ENCODE measurements around the gene IQCE. TPM values are rescaled to one million over a fixed set of nuclear protein-coding genes. Genes with fewer than 3 reads are reported as not detected.
A peak's percentile ranks its signal among the peaks of the same experiment; 100 is the strongest.

The IQCE gene
- polyA plus RNA-seq, 3 donors = 1.8 to 8.4 (median 3.0) TPM

GRCh38 chr7:2524808-2525657 lies 33.7 kb upstream of the IQCE start:
- peaks cover 0 to 2% (median 0%) of the 10 kb centered on the region in 7 donors for H3K9me3 Mint-ChIP-seq
- peaks cover 84% of the 10 kb centered on the region for H3K79me2 ChIP-seq (ENCODE audit: insufficient read depth, low read length)
- H2AFZ ChIP-seq (ENCODE audit: insufficient read depth, low read depth, low read length, poor library complexity, severe bottlenecking) = no peak overlapping the region
- WGBS (ENCODE audit: insufficient coverage) = 90% methylated on average over 43 of the region's 53 CpGs
- peak overlapping the region; percentile 99 to 100 for H3K27ac ChIP-seq (ENCODE audit: low read depth in 1 of 2, low read length in 2 of 2)
- peak overlapping the region in 6 of 7 donors; percentile 25 to 83 (median 52) for H3K27ac Mint-ChIP-seq
- H3K27me3 ChIP-seq (ENCODE audit: control insufficient read depth in 2 of 2, insufficient read depth in 2 of 2, low read length in 2 of 2) = no peaks in the 10 kb centered on the region
- peaks cover 0 to 2% (median 1%) of the 10 kb centered on the region in 3 donors for H3K27me3 Mint-ChIP-seq (ENCODE audit: low read depth in 3 of 3)
- peaks cover 88% of the 10 kb centered on the region for H4K20me1 ChIP-seq (ENCODE audit: insufficient read depth, low read length)
- peaks cover 51 to 66% of the 10 kb centered on the region in 2 donors for H3K36me3 ChIP-seq (replicated peaks in 1 of 2; ENCODE audit: control insufficient read depth in 1 of 2, insufficient read depth in 2 of 2, low read length in 2 of 2)
- peak overlapping the region in 1 of 2 donors; percentile 58 for H3K4me3 Mint-ChIP-seq
- peaks cover 69% of the 10 kb centered on the region for H3K4me1 Mint-ChIP-seq
- peaks cover 47 to 66% of the 10 kb centered on the region in 2 donors for H3K36me3 Mint-ChIP-seq
- TF ChIP-seq CTCF (IDR thresholded peaks at IDR 0.05) = no peak
- peak overlapping the region; percentile 97 for H3K4me2 ChIP-seq (replicated peaks; ENCODE audit: extremely low read depth, low read length, poor library complexity, severe bottlenecking)
- peaks cover 79% of the 10 kb centered on the region in 2 donors for H3K4me1 ChIP-seq (ENCODE audit: control insufficient read depth in 1 of 2, insufficient read depth in 2 of 2, low read length in 2 of 2)
- peak overlapping the region in 2 of 3 experiments; percentile 94 to 100 for H3K4me3 ChIP-seq (replicated peaks in 1 of 3; ENCODE audit: low read depth in 2 of 3, low read length in 3 of 3)
- DNase-seq = no peak
- peak overlapping the region; percentile 16 for H3K9ac ChIP-seq (ENCODE audit: insufficient read depth, low read length, poor library complexity, severe bottlenecking)
- intact Hi-C loops (cut with micrococcal nuclease) = loop anchor here (5.0 to 10.0 kb wide), 4 partner anchors 32 to 990 kb away; partner anchors contain the start of genes BRAT1 (in 2 of the 2), IQCE (in 2 of the 2), TTYH3 (in 2 of the 2) and GRIFIN (in 1 of the 2)
- H3K9me3 ChIP-seq (replicated peaks in 1 of 2; ENCODE audit: control insufficient read depth in 1 of 2, insufficient read depth in 1 of 2, low read length in 2 of 2) = no peaks in the 10 kb centered on the region

Data from CD14-positive monocyte (primary cell).